NOMO-1 treated with dmso at 0.1 percent for 144 hours (cell line): ENCODE data around the gene KRT35.

ENCODE experiments used
- DNase-seq: peaks from one replicate; lab custom pipeline; 2025; ENCODE audit not compliant: unreplicated experiment; lab: John Stamatoyannopoulos, UW

KRT35 gene

GRCh38 chr17:41512546-41513167 lies 31.7 kb upstream of the KRT35 start:
- peak; percentile 9 for DNase-seq

DNA sequence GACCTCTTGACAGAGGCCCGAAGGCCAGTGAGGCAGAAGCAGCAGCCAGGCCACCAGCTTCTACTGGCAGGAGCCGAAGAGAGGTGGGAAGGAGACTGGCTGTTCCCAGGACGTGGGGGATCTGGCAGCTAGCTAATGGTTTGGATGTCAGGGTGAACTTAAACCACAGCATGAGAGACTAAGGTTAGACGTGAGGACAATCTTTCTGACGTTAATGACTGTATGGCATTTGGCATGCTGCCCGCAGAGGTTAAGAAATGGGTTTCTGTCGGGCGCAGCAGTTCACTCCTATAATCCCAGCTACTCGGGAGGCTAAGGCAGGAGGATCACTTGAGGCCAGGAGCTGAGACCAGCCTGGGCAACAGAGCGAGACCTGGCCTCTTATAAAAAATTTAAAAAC lies 30.8 kb upstream of the KRT35 start:
- no peak for DNase-seq

GRCh38 chr17:41511116-41511515 lies 30.2 kb upstream of the KRT35 start:
- DNase-seq = no peak

- no peak for DNase-seq
Observed at GRCh38 chr17:41510251-41511065, 29.5 kb upstream of the KRT35 start.

- DNase-seq = no peak
Observed at GRCh38 chr17:41507315-41507880, 26.4 kb upstream of the KRT35 start.

DNA sequence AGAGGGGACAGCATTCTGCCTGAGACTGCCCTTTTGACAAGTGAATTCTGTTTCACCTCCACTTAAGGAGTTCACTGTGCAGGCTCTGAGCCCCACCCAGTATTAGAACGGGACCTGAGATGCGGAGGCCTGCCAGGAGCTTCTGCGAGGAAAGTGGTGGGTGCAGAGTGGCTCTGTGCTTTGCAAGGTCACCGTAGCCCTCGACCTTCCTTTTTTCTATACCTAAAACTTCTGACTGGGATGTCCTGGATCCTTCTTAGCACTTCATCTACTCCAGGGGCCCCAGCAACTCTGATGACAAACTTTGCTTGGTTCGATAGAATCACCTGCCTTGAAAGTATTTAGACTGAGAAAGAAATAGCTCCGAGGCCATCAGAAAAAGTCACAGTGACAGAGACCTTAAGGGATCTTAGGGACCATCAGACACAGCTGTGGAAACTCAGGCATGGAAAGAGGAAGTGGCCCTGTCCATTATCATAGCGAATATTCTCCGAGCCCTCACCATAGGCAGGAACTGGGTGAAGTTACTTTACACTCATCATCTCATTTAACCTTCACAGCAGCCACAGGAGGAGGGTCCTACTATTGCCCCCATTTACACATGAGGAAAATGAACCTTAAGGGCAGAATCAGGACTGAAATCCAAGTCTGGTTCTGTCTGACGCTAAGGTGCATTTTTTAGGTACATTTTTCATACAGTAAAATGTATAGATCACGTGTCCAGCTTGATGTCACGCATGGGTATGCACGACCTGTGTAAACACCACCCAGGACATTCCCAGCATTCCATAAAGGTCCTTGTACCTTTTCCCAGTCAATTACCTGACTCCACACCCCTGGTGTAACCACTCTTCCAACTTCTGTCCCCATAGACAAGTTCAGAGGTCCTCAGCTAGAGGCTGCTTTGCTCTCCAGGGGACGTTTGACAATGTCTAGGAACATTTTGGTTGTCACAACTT lies 25.1 kb upstream of the KRT35 start:
- DNase-seq = peak; percentile 40

- no peak for DNase-seq
Observed at GRCh38 chr17:41505007-41505808, 24.3 kb upstream of the KRT35 start, which contains the start of gene KRT13. TSS of gene KRT13 (minus strand) at chr17:41505612. CDS start at chr17:41505550, 62 bp downstream.

DNA sequence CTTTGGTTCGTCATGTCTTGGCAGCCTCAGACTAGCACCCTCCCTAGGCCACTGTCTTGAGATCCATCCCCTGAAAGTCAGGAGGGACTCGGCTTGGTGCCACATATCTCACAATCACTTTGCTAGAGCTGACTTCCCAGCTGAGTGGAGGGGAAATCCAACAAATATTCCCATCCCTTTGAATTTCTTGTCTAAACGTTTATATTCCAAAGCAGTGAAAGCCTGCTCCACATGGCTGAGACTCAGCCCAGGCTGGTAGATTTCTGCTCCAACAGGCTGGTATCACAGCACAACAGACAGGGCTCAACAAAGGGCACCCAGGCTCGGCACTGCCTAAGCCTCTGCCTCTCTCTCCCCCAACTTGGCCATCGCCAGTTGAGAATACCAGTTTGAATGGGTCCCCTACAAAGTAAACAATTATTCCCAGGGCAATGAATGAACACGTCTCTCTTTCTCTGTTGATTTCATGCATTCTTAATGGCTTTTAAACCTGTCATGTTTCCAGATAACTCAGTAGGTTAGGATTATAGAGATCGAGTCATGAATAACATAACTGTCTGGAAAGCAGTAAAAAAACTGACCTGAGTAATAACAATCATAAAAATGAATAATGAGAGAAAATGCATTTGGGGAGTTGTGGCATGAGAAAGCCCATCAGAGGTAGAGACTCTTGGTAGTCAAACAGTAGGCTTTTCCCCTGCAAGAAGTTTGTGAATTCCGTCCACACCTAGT lies 23.5 kb upstream of the KRT35 start:
- no peak for DNase-seq

- no peak for DNase-seq
Observed at GRCh38 chr17:41503202-41503601, 22.3 kb upstream of the KRT35 start.

- DNase-seq = no peak
Observed at GRCh38 chr17:41500131-41500911, 19.4 kb upstream of the KRT35 start.

DNA sequence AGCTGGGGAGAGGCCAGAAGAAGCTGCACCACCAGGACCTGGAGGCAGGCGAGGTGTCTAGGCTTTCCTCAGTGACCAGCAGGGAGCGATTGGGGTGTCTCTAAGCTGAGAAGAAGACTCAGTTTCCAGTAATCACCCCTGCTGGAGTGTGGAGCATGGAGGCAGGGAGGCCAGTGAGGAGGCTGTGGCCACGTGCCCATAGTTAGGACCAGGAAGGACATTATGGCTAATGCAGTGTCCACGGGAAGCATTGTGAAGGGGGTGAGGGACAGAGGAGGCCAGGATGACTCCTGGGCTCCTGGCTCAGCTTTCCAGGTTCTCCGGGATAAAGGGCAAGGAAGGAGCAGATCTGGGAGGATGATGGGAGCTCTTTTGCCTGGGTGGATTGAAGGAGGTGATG lies 18.8 kb upstream of the KRT35 start:
- no peak for DNase-seq

- DNase-seq = peak; percentile 68
Observed at GRCh38 chr17:41498276-41498675, 17.3 kb upstream of the KRT35 start.

GRCh38 chr17:41496803-41497484 lies 16.0 kb upstream of the KRT35 start:
- DNase-seq = peak; percentile 98

- DNase-seq = no peak
Observed at GRCh38 chr17:41494524-41494923, 13.6 kb upstream of the KRT35 start.

DNA sequence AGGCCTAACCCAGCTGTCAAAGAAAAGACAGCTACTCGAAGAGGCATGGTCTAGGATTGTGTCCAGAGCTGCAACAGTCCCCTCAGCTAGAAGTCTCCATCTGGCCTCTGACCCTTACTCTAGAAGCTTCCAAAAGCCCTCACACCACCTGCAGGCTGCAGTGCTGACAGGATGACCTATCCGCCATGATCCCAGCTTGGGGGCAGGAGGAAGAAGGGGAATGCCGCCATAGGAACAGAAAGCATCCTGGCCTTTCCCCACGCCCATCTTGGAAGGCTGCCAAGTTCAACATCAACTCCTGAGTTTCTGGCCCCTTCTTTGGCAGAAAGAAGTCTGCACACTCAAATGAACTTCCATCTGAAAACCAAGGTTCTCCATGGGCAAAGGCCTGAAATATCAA lies 11.8 kb upstream of the KRT35 start:
- DNase-seq = peak; percentile 30

- peak; percentile 8 for DNase-seq
Observed at GRCh38 chr17:41492351-41492750, 11.4 kb upstream of the KRT35 start.

DNA sequence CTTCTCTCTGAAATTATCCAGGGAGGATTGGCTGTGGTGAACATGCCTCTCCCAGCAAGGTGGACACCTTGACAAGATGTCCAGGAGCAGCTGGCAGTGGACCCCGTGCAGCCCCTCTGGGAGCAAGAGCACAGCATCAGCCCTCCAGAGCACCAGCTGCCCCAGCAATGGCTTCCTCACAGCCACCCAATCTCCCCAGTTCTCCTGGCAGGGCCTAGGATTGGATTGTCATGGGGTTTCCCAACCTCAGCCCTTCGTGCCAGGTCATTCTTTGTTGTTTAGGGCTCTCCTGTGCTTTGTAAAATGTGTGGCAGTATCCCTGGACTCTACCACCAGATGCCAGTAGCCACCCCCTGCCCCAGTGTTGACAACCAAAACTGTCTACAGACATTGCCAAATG lies 10.5 kb upstream of the KRT35 start:
- DNase-seq = no peak
